GM18502 (cell line): ENCODE results near the gene PPP2R5E.
"Not testable (repeated sequence)": the region's sequence is repeated elsewhere in the genome, so short reads cannot be mapped to it uniquely, and the experiment has no call there.

Source experiments
- ATAC-seq: cut with Tn5 transposase; IDR thresholded peaks from one replicate; pipeline ENCODE4 v1.9.1; 2021; ENCODE audit warnings: mild to moderate bottlenecking; ENCODE audit not compliant: unreplicated experiment, poor library complexity

PPP2R5E gene

GRCh38 chr14:63392236-63392635, 150.9 kb downstream of the PPP2R5E start:
- no peak for ATAC-seq

GRCh38 chr14:63388766-63389431, 154.3 kb downstream of the PPP2R5E start:
- peak; percentile 92 for ATAC-seq

GRCh38 chr14:63387711-63388110, 155.5 kb downstream of the PPP2R5E start:
- no peak for ATAC-seq

GRCh38 chr14:63383776-63384367, 159.3 kb downstream of the PPP2R5E start:
- ATAC-seq, result peak; percentile 85

- no peak for ATAC-seq
Observed at GRCh38 chr14:63378444-63378843, 164.7 kb downstream of the PPP2R5E start.

GRCh38 chr14:63375769-63376168, 167.4 kb downstream of the PPP2R5E start:
- ATAC-seq, result no peak

GRCh38 chr14:63371613-63372012, 171.6 kb downstream of the PPP2R5E start:
- ATAC-seq, result not testable (repeated sequence)

- ATAC-seq, result no peak
Observed at GRCh38 chr14:63371033-63371432, 172.1 kb downstream of the PPP2R5E start.

GRCh38 chr14:63367742-63368364, 175.3 kb downstream of the PPP2R5E start:
- ATAC-seq, result no peak

GRCh38 chr14:63362389-63362819, 180.8 kb downstream of the PPP2R5E start:
- ATAC-seq, result no peak

GRCh38 chr14:63361790-63362189, 181.4 kb downstream of the PPP2R5E start:
- ATAC-seq, result no peak

GRCh38 chr14:63357841-63358240, 185.3 kb downstream of the PPP2R5E start:
- no peak for ATAC-seq

- no peak for ATAC-seq
Observed at GRCh38 chr14:63345826-63346225, 197.4 kb downstream of the PPP2R5E start.

- no peak for ATAC-seq
Observed at GRCh38 chr14:63344336-63344735, 198.8 kb downstream of the PPP2R5E start.

GRCh38 chr14:63343878-63344277, 199.3 kb downstream of the PPP2R5E start:
- no peak for ATAC-seq

- no peak for ATAC-seq
Observed at GRCh38 chr14:63342371-63342770, 200.8 kb downstream of the PPP2R5E start.

GRCh38 chr14:63328787-63329737, 214.1 kb downstream of the PPP2R5E start:
- ATAC-seq, result no peak

GRCh38 chr14:63326840-63327239, 216.3 kb downstream of the PPP2R5E start:
- no peak for ATAC-seq

GRCh38 chr14:63322897-63323573, 220.1 kb downstream of the PPP2R5E start:
- no peak for ATAC-seq

- no peak for ATAC-seq
Observed at GRCh38 chr14:63322472-63322871, 220.7 kb downstream of the PPP2R5E start.
